Measurements from ENCODE around the gene CST1. TPM values are rescaled to one million over a fixed set of nuclear protein-coding genes. Genes with fewer than 3 reads are reported as not detected.
"Not testable (repeated sequence)": the region's sequence is repeated elsewhere in the genome, so short reads cannot be mapped to it uniquely, and the experiment has no call there.

Gene CST1
- total RNA-seq, 1 donor = not detected

DNA sequence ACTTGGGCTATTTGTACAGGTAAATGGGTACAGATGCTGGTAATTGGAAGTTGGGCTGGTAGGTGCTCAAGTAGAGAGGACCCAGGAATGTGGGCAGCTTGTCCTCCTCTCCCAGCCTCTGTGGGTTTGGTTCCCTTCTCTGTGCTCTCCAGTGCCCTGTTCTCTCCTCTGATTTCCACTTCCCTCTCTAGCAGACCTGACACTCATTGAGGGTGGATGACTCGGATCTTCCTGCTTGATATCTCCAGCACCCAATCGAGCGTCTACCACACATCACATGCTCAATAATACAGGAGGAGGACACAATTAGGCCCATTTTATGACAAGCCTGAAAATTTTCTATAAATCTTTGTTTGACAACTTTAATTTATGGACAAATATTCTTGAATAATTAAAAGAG is 23.7 kb downstream of the CST1 start:
- no peak overlapping the region for H2AFZ ChIP-seq (ENCODE audit: low read length)
- TF ChIP-seq, protein P1, sequence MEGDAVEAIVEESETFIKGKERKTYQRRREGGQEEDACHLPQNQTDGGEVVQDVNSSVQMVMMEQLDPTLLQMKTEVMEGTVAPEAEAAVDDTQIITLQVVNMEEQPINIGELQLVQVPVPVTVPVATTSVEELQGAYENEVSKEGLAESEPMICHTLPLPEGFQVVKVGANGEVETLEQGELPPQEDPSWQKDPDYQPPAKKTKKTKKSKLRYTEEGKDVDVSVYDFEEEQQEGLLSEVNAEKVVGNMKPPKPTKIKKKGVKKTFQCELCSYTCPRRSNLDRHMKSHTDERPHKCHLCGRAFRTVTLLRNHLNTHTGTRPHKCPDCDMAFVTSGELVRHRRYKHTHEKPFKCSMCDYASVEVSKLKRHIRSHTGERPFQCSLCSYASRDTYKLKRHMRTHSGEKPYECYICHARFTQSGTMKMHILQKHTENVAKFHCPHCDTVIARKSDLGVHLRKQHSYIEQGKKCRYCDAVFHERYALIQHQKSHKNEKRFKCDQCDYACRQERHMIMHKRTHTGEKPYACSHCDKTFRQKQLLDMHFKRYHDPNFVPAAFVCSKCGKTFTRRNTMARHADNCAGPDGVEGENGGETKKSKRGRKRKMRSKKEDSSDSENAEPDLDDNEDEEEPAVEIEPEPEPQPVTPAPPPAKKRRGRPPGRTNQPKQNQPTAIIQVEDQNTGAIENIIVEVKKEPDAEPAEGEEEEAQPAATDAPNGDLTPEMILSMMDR (IDR thresholded peaks at IDR 0.05; ENCODE audit: extremely low read depth, low read depth, low read length) = no peak

DNA sequence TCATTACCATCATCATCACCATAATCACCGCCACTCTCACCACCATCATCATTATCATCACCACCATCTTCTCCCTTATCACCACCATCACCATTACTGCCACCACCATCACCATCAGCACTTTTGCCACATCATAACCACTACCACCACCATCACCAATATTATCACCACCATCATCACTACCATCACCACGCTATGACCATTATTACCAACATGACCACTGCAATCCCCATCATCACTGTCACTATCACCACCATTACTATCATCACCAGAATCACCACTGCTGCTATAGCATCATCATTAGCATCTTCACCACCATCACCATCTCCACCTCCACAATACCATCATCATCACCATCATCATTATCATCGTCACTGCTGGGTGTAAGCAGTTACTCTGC is 25.6 kb downstream of the CST1 start:
- H3K9me3 ChIP-seq (ENCODE audit: low read depth, low read length) = no peaks in the 10 kb centered on the region
- no peak overlapping the region for H2AFZ ChIP-seq (ENCODE audit: low read length)
- DNase-seq (ENCODE audit: insufficient read length, low spot score, missing footprints) = no peak
- TF ChIP-seq, protein P1 (IDR thresholded peaks at IDR 0.05; ENCODE audit: extremely low read depth, low read depth, low read length) = no peak
- H3K4me3 ChIP-seq (ENCODE audit: insufficient read depth, low read length) = no peak overlapping the region
- no peaks in the 10 kb centered on the region for H3K36me3 ChIP-seq (ENCODE audit: insufficient read depth, low read length)
- no peaks in the 10 kb centered on the region for H3K4me1 ChIP-seq (ENCODE audit: insufficient read depth, low read length)
- H3K4me2 ChIP-seq (ENCODE audit: insufficient read depth, low read length) = no peak overlapping the region
- peaks cover 3% of the 10 kb centered on the region for H3K27me3 ChIP-seq (ENCODE audit: insufficient read depth, low read length)
- H3K79me2 ChIP-seq (ENCODE audit: insufficient read depth, low read length) = no peaks in the 10 kb centered on the region
- no peaks in the 10 kb centered on the region for H4K20me1 ChIP-seq (ENCODE audit: insufficient read depth, low read length)
- H3K27ac ChIP-seq (ENCODE audit: low read depth, low read length) = no peak overlapping the region

More for the DNA sequence above, 23.7 kb downstream of the CST1 start:
- Histone ChIP-seq H3K4me3 (ENCODE audit: insufficient read depth, low read length) (no peak overlapping the region), H3K27ac (ENCODE audit: low read depth, low read length) (no peak overlapping the region), H3K4me2 (ENCODE audit: insufficient read depth, low read length) (no peak overlapping the region), H3K79me2 (ENCODE audit: insufficient read depth, low read length) (no peaks in the 10 kb centered on the region), H3K27me3 (ENCODE audit: insufficient read depth, low read length) (peaks cover 3% of the 10 kb centered on the region), H3K4me1 (ENCODE audit: insufficient read depth, low read length) (no peaks in the 10 kb centered on the region), H3K9me3 (ENCODE audit: low read depth, low read length) (no peaks in the 10 kb centered on the region), H3K36me3 (ENCODE audit: insufficient read depth, low read length) (no peaks in the 10 kb centered on the region), H4K20me1 (ENCODE audit: insufficient read depth, low read length) (no peaks in the 10 kb centered on the region)
- DNase-seq (ENCODE audit: insufficient read length, low spot score, missing footprints) = no peak

DNA sequence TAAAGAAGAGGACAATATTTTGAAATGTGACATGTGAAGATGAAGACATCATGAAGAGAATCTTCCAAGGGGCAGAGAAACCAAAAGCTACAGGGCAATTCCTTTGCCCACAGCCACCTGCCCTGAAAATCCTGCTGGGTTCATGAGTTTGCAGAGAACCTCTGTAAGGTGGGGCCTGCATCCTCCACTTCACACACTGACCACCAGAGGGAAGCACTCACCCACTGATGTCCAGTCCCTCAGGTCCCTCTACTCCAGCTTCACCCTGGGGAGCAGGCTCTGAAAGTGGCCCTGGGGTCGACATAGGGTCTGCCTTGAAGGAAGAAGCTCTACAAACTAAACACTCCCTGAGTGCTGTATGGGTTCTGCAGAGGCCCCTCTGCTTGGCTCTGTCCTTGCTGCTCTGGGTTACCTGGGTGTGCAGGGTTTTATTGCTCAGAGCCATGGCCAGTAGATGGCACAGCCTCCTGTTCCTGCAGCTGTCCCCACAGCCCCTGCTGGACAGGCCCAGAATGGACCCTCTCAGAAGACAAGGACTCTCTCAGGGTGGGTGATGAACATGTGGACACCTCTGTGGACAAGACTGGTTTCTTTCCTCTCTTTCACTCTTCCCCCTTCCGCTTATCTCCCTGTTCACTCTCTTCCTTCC is 27.0 kb downstream of the CST1 start:
- not testable (repeated sequence) for H3K36me3 ChIP-seq (ENCODE audit: insufficient read depth, low read length); H3K9me3 ChIP-seq (ENCODE audit: low read depth, low read length); H2AFZ ChIP-seq (ENCODE audit: low read length); H3K27ac ChIP-seq (ENCODE audit: low read depth, low read length); H3K79me2 ChIP-seq (ENCODE audit: insufficient read depth, low read length); H3K4me3 ChIP-seq (ENCODE audit: insufficient read depth, low read length); H3K4me1 ChIP-seq (ENCODE audit: insufficient read depth, low read length); H3K4me2 ChIP-seq (ENCODE audit: insufficient read depth, low read length); H4K20me1 ChIP-seq (ENCODE audit: insufficient read depth, low read length); DNase-seq (ENCODE audit: insufficient read length, low spot score, missing footprints); H3K27me3 ChIP-seq (ENCODE audit: insufficient read depth, low read length)
- TF ChIP-seq, protein P1 (IDR thresholded peaks at IDR 0.05; ENCODE audit: extremely low read depth, low read depth, low read length) = peak; percentile 43

DNA sequence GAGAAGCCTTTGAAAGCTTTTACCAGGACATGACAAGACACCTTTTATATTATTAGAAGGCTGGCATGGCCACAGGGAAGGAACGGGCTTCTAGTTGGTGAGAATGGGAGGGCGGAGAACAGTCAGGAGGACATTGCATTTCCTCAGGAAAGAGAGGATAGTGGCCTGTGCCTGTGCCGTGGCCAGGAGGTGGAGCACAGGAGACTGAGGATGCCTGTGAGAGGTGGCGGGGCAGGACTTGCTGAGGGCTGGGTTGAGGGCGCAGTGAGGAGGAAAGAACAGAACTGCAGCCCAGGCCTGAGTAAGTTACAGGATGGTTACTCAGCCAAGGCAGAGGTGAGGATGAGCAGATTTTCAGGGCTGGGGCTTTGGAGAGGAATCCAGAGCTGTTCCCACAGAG is 27.9 kb downstream of the CST1 start:
- H3K79me2 ChIP-seq (ENCODE audit: insufficient read depth, low read length); H3K27ac ChIP-seq (ENCODE audit: low read depth, low read length); H2AFZ ChIP-seq (ENCODE audit: low read length); H4K20me1 ChIP-seq (ENCODE audit: insufficient read depth, low read length); H3K4me3 ChIP-seq (ENCODE audit: insufficient read depth, low read length); H3K27me3 ChIP-seq (ENCODE audit: insufficient read depth, low read length); H3K9me3 ChIP-seq (ENCODE audit: low read depth, low read length); H3K4me2 ChIP-seq (ENCODE audit: insufficient read depth, low read length); H3K36me3 ChIP-seq (ENCODE audit: insufficient read depth, low read length); DNase-seq (ENCODE audit: insufficient read length, low spot score, missing footprints); H3K4me1 ChIP-seq (ENCODE audit: insufficient read depth, low read length): not testable (repeated sequence)
